Body of pancreas (tissue), 4 donors: Measurements from ENCODE around the gene DAGLB. TPM values are rescaled to one million over a fixed set of nuclear protein-coding genes. Genes with fewer than 3 reads are reported as not detected.

Experiments
- ATAC-seq: fragments of 150-250 bp; one replicate; pipeline ENCODE4 v1.9.1; 2016
- DNase-seq, 4 donors: peaks; one replicate each; pipeline ENCODE4 v3.0.0-alpha.2; 2019
- H3K27ac ChIP-seq, 4 donors: fragments of 200-600 bp; sonication (generic); 1 replicate in 3 of 4; 2 replicates in 1 of 4; pipeline versions ENCODE4 v1.5.1 to v1.6.1; 2016 to 2019; ENCODE audit warnings: mild to moderate bottlenecking in 1 of 4, mixed read lengths in 1 of 4, moderate library complexity in 1 of 4
- H3K27me3 ChIP-seq, 2 donors: fragments of 200-600 bp; sonication (generic); one replicate each; pipeline ENCODE4 v1.6.0; 2016; ENCODE audit warnings: mild to moderate bottlenecking in 1 of 2
- H3K36me3 ChIP-seq, 2 donors: fragments of 200-600 bp; sonication (generic); replicated peaks in 1 of 2; 2 replicates each; pipeline ENCODE4 v1.5.1; 2016; ENCODE audit warnings: low read depth in 2 of 2; ENCODE audit not compliant: insufficient read depth in 1 of 2
- H3K4me1 ChIP-seq: fragments of 200-600 bp; sonication (generic); one replicate; pipeline ENCODE4 v1.6.0; 2016
- H3K4me3 ChIP-seq, 2 donors: fragments of 200-600 bp; sonication (generic); 1 replicate in 1 of 2; 2 replicates in 1 of 2; pipeline ENCODE4 v1.5.1; 2016 to 2019
- H3K9me3 ChIP-seq, 3 donors: fragments of 200-600 bp; sonication (generic); 1 replicate in 2 of 3; 2 replicates in 1 of 3; pipeline ENCODE4 v1.5.1; 2016
- CTCF ChIP-seq, 7 experiments: fragments of 450-650 bp in 4 of 7; fragments of 200-600 bp in 3 of 7; sonication (generic) in 3 of 7; IDR thresholded peaks; one replicate each; pipeline ENCODE4 v1.5.1; 2016 to 2019; ENCODE audit warnings: antibody characterized with exemption in 7 of 7
- POLR2A ChIP-seq, 3 donors: fragments of 450-650 bp; IDR thresholded peaks; one replicate each; pipeline ENCODE4 v1.6.1; 2016; ENCODE audit warnings: antibody characterized with exemption in 3 of 3, mild to moderate bottlenecking in 2 of 3
- WGBS, 2 donors: methylation state at CpG; one replicate each; pipeline ENCODE4 v1.1.5; 2017; 5-methylcytosine and 5-hydroxymethylcytosine counted together
- intact Hi-C: fragments of 100-400 bp; cut with DNase I; formaldehyde crosslinking; loops from one replicate; pipeline ENCODE4 v1.15.1; 2023
- total RNA-seq, 2 donors: library from RNA; depleted of rRNA; stranded (reverse); fragments of >200 nt; gene quantifications; one replicate each; pipeline ENCODE4 v1.1.0, GENCODE V29; 2016

The DAGLB gene
- 10 to 100 TPM in 1 of 2 donors, 1 to 10 TPM in 1; 7.8 to 34.6 TPM for total RNA-seq

GRCh38 chr7:6447581-6448199 lies at the start of gene DAGLB:
TSS of gene DAGLB (minus strand) at chr7:6447954. CDS start at chr7:6447842, 112 bp downstream.
- H3K4me1 ChIP-seq: peaks cover 18% of the 10 kb centered on the region
- H3K9me3 ChIP-seq: no peaks in the 10 kb centered on the region
- peak; percentile 92 for ATAC-seq
- intact Hi-C loops: no loop called here
- peaks cover 0 to 7% of the 10 kb centered on the region in 2 donors for H3K36me3 ChIP-seq
- peak within 1 kb of the TSS; percentile 58 to 67 for H3K4me3 ChIP-seq
- peak; percentile 62 to 82 (median 78) for TF ChIP-seq POLR2A (IDR thresholded peaks at IDR 0.05)
- TF ChIP-seq CTCF (IDR thresholded peaks at IDR 0.05): peak in 2 of 7 experiments; percentile 24 to 29
- peak within 1 kb of the TSS; percentile 79 to 94 (median 88) for H3K27ac ChIP-seq
- DNase-seq: peak; percentile 93 to 96 (median 94)
- no peaks in the 10 kb centered on the region for H3K27me3 ChIP-seq
- WGBS, 2 donors: 0% methylated on average over 27 to 61 of the region's 61 CpGs

GRCh38 chr7:6497637-6497905 lies 49.8 kb upstream of the DAGLB start:
- Histone ChIP-seq H3K27ac (no peak overlapping the region), H3K36me3 (no peaks in the 10 kb centered on the region), H3K4me3 (no peak overlapping the region), H3K4me1 (peaks cover 1% of the 10 kb centered on the region), H3K9me3 (no peaks in the 10 kb centered on the region), H3K27me3 (no peaks in the 10 kb centered on the region)
- intact Hi-C loops: no loop called here
- 84% methylated on average over 7 of the region's 14 CpGs; no CpG with 5 or more reads in 1 of the 2 donors for WGBS, 2 donors
- TF ChIP-seq POLR2A (IDR thresholded peaks at IDR 0.05): no peak
- no peak for TF ChIP-seq CTCF (IDR thresholded peaks at IDR 0.05)
- ATAC-seq: no peak
- no peak for DNase-seq

- Histone ChIP-seq H3K36me3 (no peaks in the 10 kb centered on the region), H3K27me3 (no peaks in the 10 kb centered on the region), H3K4me3 (no peak overlapping the region), H3K9me3 (no peaks in the 10 kb centered on the region), H3K27ac (no peak overlapping the region), H3K4me1 (no peaks in the 10 kb centered on the region)
- TF ChIP-seq CTCF (IDR thresholded peaks at IDR 0.05) (no peak), POLR2A (IDR thresholded peaks at IDR 0.05) (no peak)
- 72 to 74% methylated on average over 13 to 17 of the region's 19 CpGs for WGBS, 2 donors
- ATAC-seq (no peak), DNase-seq (peak in 2 of 4 donors; percentile 35 to 42)
- intact Hi-C loops: no loop called here
These were observed 49.3 kb upstream of the DAGLB start for GRCh38 chr7:6496842-6497636.

GRCh38 chr7:6495597-6496262 lies 48.0 kb upstream of the DAGLB start:
- intact Hi-C loops: no loop called here
- Histone ChIP-seq H3K4me1 (no peaks in the 10 kb centered on the region), H3K9me3 (no peaks in the 10 kb centered on the region), H3K36me3 (no peaks in the 10 kb centered on the region), H3K27ac (no peak overlapping the region), H3K27me3 (no peaks in the 10 kb centered on the region), H3K4me3 (no peak overlapping the region)
- no peak for DNase-seq
- no peak for ATAC-seq
- TF ChIP-seq CTCF (IDR thresholded peaks at IDR 0.05) (no peak), POLR2A (IDR thresholded peaks at IDR 0.05) (no peak)
- 90 to 97% methylated on average over 5 to 6 of the region's 6 CpGs for WGBS, 2 donors
